ENCODE results near the gene PDSS2.

Gene PDSS2

GRCh38 chr6:107361753-107362604 lies 97.4 kb downstream of the PDSS2 start:
- Histone ChIP-seq H3K9me3 (ENCODE audit: insufficient read depth, low read depth, low read length) (peaks cover 6% of the 10 kb centered on the region; the same call in 1 of the 2 replicates), H3K4me2 (ENCODE audit: low read depth, low read length, poor library complexity, severe bottlenecking) (no peak overlapping the region), H2AFZ (ENCODE audit: low read length) (no peak overlapping the region), H3K36me3 (ENCODE audit: insufficient read depth, low read length) (peaks cover 16% of the 10 kb centered on the region; the same call in 1 of the 2 replicates), H3K27me3 (ENCODE audit: insufficient read depth, low read length, poor library complexity, severe bottlenecking) (no peaks in the 10 kb centered on the region), H4K20me1 (ENCODE audit: insufficient read depth, low read length, poor library complexity, severe bottlenecking) (no peaks in the 10 kb centered on the region), H3K4me3 (ENCODE audit: low read length, poor library complexity, severe bottlenecking) (no peak overlapping the region), H3F3A (ENCODE audit: low read depth) (no peaks in the 10 kb centered on the region), H3K9me2 (replicated peaks; ENCODE audit: low read depth, low read length) (no peaks in the 10 kb centered on the region), H3K4me1 (ENCODE audit: insufficient read depth, low read length, poor library complexity, severe bottlenecking) (no peaks in the 10 kb centered on the region), H3K9ac (ENCODE audit: low read depth, low read length, poor library complexity, severe bottlenecking) (no peak overlapping the region), H3K79me2 (ENCODE audit: insufficient read depth, low read length) (peaks cover 6% of the 10 kb centered on the region; the same call in 1 of the 2 replicates)
- no peak for TF ChIP-seq EZH2phosphoT487 (IDR thresholded peaks at IDR 0.05; ENCODE audit: borderline replicate concordance)
- no peak for TF ChIP-seq CTCF (conservative IDR thresholded peaks at IDR 0.05; ENCODE audit: low read length)

- H4K20me1 ChIP-seq (ENCODE audit: insufficient read depth, low read length, poor library complexity, severe bottlenecking): no peaks in the 10 kb centered on the region
- H3K9me2 ChIP-seq (replicated peaks; ENCODE audit: low read depth, low read length): no peaks in the 10 kb centered on the region
- H3F3A ChIP-seq (ENCODE audit: low read depth): no peaks in the 10 kb centered on the region
- H2AFZ ChIP-seq (ENCODE audit: low read length): no peak overlapping the region
- H3K27me3 ChIP-seq (ENCODE audit: insufficient read depth, low read length, poor library complexity, severe bottlenecking): no peaks in the 10 kb centered on the region
- H3K4me3 ChIP-seq (ENCODE audit: low read length, poor library complexity, severe bottlenecking): no peak overlapping the region
- TF ChIP-seq EZH2phosphoT487 (IDR thresholded peaks at IDR 0.05; ENCODE audit: borderline replicate concordance): no peak
- no peak for TF ChIP-seq CTCF (conservative IDR thresholded peaks at IDR 0.05; ENCODE audit: low read length)
- no peaks in the 10 kb centered on the region for H3K4me1 ChIP-seq (ENCODE audit: insufficient read depth, low read length, poor library complexity, severe bottlenecking)
- H3K9ac ChIP-seq (ENCODE audit: low read depth, low read length, poor library complexity, severe bottlenecking): no peak overlapping the region
- peaks cover 6% of the 10 kb centered on the region; the same call in 1 of the 2 replicates for H3K9me3 ChIP-seq (ENCODE audit: insufficient read depth, low read depth, low read length)
- peaks cover 16% of the 10 kb centered on the region; the same call in 1 of the 2 replicates for H3K36me3 ChIP-seq (ENCODE audit: insufficient read depth, low read length)
- no peaks in the 10 kb centered on the region; the same call in 1 of the 2 replicates for H3K79me2 ChIP-seq (ENCODE audit: insufficient read depth, low read length)
- no peak overlapping the region for H3K4me2 ChIP-seq (ENCODE audit: low read depth, low read length, poor library complexity, severe bottlenecking)
Observed at GRCh38 chr6:107360476-107360875, 98.9 kb downstream of the PDSS2 start.

GRCh38 chr6:107357842-107358241 lies 101.5 kb downstream of the PDSS2 start:
- Histone ChIP-seq H3K4me2 (ENCODE audit: low read depth, low read length, poor library complexity, severe bottlenecking) (no peak overlapping the region), H3F3A (ENCODE audit: low read depth) (no peaks in the 10 kb centered on the region), H3K9ac (ENCODE audit: low read depth, low read length, poor library complexity, severe bottlenecking) (no peak overlapping the region), H3K9me3 (ENCODE audit: insufficient read depth, low read depth, low read length) (peaks cover 3% of the 10 kb centered on the region; the same call in 1 of the 2 replicates), H3K4me1 (ENCODE audit: insufficient read depth, low read length, poor library complexity, severe bottlenecking) (no peaks in the 10 kb centered on the region), H2AFZ (ENCODE audit: low read length) (no peak overlapping the region), H3K4me3 (ENCODE audit: low read length, poor library complexity, severe bottlenecking) (no peak overlapping the region), H3K79me2 (ENCODE audit: insufficient read depth, low read length) (no peaks in the 10 kb centered on the region), H4K20me1 (ENCODE audit: insufficient read depth, low read length, poor library complexity, severe bottlenecking) (no peaks in the 10 kb centered on the region), H3K27me3 (ENCODE audit: insufficient read depth, low read length, poor library complexity, severe bottlenecking) (no peaks in the 10 kb centered on the region), H3K9me2 (replicated peaks; ENCODE audit: low read depth, low read length) (no peaks in the 10 kb centered on the region), H3K36me3 (ENCODE audit: insufficient read depth, low read length) (peaks cover 11% of the 10 kb centered on the region; the same call in 1 of the 2 replicates)
- TF ChIP-seq CTCF (conservative IDR thresholded peaks at IDR 0.05; ENCODE audit: low read length) (no peak), EZH2phosphoT487 (IDR thresholded peaks at IDR 0.05; ENCODE audit: borderline replicate concordance) (no peak)
